ENCODE data around the gene LCN12. TPM values are rescaled to one million over a fixed set of nuclear protein-coding genes. Genes with fewer than 3 reads are reported as not detected.

LCN12 gene
- total RNA-seq, 4 donors from 2014 or later: 5.4 to 43.2 (median 10.3) TPM; not detected in 1

GRCh38 chr9:136963341-136963740, 11.3 kb downstream of the LCN12 start:
- Histone ChIP-seq H3K9me3 (no peaks in the 10 kb centered on the region), H3K4me3 (no peak overlapping the region), H3K27me3 (no peaks in the 10 kb centered on the region), H3K27ac (no peak overlapping the region), H3K4me1 (no peaks in the 10 kb centered on the region), H3K36me3 (no peaks in the 10 kb centered on the region)
- DNase-seq: no peak
- no peak for TF ChIP-seq CTCF (IDR thresholded peaks at IDR 0.05)
- no peak for TF ChIP-seq POLR2A (IDR thresholded peaks at IDR 0.05)
- intact Hi-C loops (cut with DNase I; ENCODE audit: low total_unique reads): no loop called here

GRCh38 chr9:136963751-136964150, 11.7 kb downstream of the LCN12 start:
- no peaks in the 10 kb centered on the region for H3K9me3 ChIP-seq
- DNase-seq: no peak
- TF ChIP-seq CTCF (IDR thresholded peaks at IDR 0.05) (no peak), POLR2A (IDR thresholded peaks at IDR 0.05) (no peak)
- no peaks in the 10 kb centered on the region for H3K36me3 ChIP-seq
- no peaks in the 10 kb centered on the region for H3K4me1 ChIP-seq
- H3K4me3 ChIP-seq: no peak overlapping the region
- no peaks in the 10 kb centered on the region for H3K27me3 ChIP-seq
- intact Hi-C loops (cut with DNase I; ENCODE audit: low total_unique reads): no loop called here
- no peak overlapping the region for H3K27ac ChIP-seq

GRCh38 chr9:136964171-136964689, 12.2 kb downstream of the LCN12 start:
- Histone ChIP-seq H3K27ac (no peak overlapping the region), H3K27me3 (no peaks in the 10 kb centered on the region), H3K4me3 (no peak overlapping the region), H3K9me3 (no peaks in the 10 kb centered on the region), H3K4me1 (no peaks in the 10 kb centered on the region), H3K36me3 (no peaks in the 10 kb centered on the region)
- no peak for TF ChIP-seq POLR2A (IDR thresholded peaks at IDR 0.05)
- TF ChIP-seq CTCF (IDR thresholded peaks at IDR 0.05): no peak
- intact Hi-C loops (cut with DNase I; ENCODE audit: low total_unique reads): no loop called here
- no peak for DNase-seq

GRCh38 chr9:136964833-136965422, 12.9 kb downstream of the LCN12 start:
- Histone ChIP-seq H3K27me3 (no peaks in the 10 kb centered on the region), H3K36me3 (no peaks in the 10 kb centered on the region), H3K4me1 (no peaks in the 10 kb centered on the region), H3K27ac (no peak overlapping the region), H3K4me3 (no peak overlapping the region), H3K9me3 (no peaks in the 10 kb centered on the region)
- TF ChIP-seq POLR2A (IDR thresholded peaks at IDR 0.05) (no peak), CTCF (IDR thresholded peaks at IDR 0.05) (no peak)
- no peak for DNase-seq
- intact Hi-C loops (cut with DNase I; ENCODE audit: low total_unique reads): no loop called here

- no peak for DNase-seq
- intact Hi-C loops (cut with DNase I; ENCODE audit: low total_unique reads): no loop called here
- Histone ChIP-seq H3K4me3 (no peak overlapping the region), H3K4me1 (no peaks in the 10 kb centered on the region), H3K27me3 (no peaks in the 10 kb centered on the region), H3K9me3 (no peaks in the 10 kb centered on the region), H3K27ac (no peak overlapping the region), H3K36me3 (no peaks in the 10 kb centered on the region)
- TF ChIP-seq POLR2A (IDR thresholded peaks at IDR 0.05) (no peak), CTCF (IDR thresholded peaks at IDR 0.05) (no peak)
Observed at GRCh38 chr9:136965771-136966484, 13.9 kb downstream of the LCN12 start.
